Frontal cortex (tissue), 4 donors: ENCODE results near the gene SRSF6. TPM values are rescaled to one million over a fixed set of nuclear protein-coding genes. Genes with fewer than 3 reads are reported as not detected.
A peak's percentile ranks its signal among the peaks of the same experiment; 100 is the strongest.
"Not testable (repeated sequence)": the region's sequence is repeated elsewhere in the genome, so short reads cannot be mapped to it uniquely, and the experiment has no call there.

ENCODE experiments used
- DNase-seq, 2 donors: peaks; one replicate each; pipeline ENCODE4 v3.0.0; 2012; ENCODE audit warnings: low spot score in 2 of 2
- FAIRE-seq: peaks from 2 replicates; lab custom pipeline; 2012; peaks lifted over from hg19 to GRCh38; lab: Jason Lieb, UNC
- total RNA-seq: library from RNA; depleted of rRNA; stranded (reverse); fragments of >200 nt; gene quantifications from one replicate; pipeline ENCODE4 v1.2.3, GENCODE V29; 2014
- donor health status: control.
- donor health status: control.
- donor health status: control.

The SRSF6 gene
- 44.0 TPM for total RNA-seq

DNA sequence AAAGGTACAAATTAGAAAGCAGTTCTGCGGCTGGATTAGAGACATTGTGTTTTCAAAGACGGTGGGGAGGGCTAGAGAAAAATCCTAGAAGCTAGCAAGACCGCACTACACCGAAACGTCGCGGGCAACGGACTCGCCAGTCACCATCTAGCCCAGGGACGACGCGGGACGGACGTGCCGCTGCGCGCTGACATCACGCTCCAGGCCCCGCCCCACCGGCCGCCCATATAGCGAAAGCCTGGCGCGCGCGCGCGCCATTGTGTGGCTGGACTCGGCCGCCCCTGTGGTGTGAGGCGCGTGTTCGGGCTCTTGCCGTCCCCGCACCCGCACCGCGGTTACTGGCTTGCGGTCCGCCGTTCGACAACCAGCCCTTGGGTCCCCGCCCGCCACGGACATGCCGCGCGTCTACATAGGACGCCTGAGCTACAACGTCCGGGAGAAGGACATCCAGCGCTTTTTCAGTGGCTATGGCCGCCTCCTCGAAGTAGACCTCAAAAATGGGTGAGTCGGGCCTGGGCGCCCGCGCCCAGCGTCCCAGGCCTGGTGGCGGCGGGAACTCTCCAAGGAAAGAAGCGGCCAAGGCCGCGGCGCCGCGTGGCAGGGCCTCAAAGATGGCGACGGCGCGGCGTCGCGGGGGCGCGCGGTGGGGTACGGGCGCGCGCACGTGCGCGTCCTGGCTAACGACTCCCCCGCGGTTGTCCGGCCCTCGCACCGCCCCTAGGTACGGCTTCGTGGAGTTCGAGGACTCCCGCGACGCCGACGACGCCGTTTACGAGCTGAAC is at the start of gene SRSF6:
Gene SRSF6, plus strand, starts transcription at position 257 of the 782 bp plus-strand sequence. Its CDS starts 138 bp downstream, at position 395.
- no peak for FAIRE-seq
- peak; percentile 92 to 93 for DNase-seq

DNA sequence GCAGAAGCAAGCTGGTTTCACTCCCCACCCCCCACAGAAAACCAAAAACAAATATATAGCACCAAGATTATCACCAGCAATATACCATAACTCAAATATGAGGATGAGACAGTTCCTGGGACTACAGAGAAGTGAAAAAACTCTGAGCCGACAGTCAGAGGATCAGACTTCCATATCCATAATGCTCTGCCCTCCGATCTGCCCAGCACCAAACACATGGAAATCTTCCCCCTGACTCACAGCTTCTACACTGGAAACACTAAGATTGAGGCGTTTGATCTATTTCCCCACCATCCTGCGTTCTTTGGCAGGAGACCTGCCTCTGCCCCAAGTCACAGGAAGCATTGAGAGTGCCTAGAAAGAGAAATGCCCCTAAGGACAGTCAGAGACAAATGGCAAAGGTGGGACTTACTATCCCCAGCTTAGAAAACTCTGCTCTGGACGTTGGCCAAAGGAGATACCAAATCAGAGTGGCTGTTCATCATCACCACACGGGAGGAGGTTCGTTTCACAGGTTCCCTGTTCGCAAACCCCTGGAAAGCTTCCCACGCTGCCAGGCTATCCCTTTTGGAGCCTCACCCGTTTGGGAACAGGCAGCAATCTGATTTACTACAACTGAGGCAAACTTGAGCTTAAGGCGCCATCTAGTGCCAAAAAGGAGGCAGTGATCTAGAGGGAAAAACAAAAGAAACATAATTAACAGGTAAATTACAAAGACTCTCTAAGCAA is 48.7 kb upstream of the SRSF6 start:
- no peak for FAIRE-seq
- DNase-seq = no peak

DNA sequence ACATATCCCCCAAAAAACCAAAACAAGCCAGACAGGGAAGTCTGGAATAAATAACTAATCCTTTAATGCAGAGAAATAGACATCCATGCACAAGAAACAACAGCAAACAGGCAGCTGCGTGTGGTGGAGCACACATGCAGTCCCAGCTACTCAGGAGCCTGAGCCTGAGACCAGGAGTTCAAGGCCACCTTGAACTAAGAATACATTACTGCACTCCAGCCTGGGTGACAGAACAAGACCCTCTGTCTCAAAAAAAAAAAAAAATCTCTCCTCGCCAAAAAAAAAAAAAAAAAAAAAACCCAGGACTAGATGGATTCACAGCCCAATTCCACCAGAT is 48.2 kb upstream of the SRSF6 start:
- DNase-seq = no peak
- FAIRE-seq = no peak

DNA sequence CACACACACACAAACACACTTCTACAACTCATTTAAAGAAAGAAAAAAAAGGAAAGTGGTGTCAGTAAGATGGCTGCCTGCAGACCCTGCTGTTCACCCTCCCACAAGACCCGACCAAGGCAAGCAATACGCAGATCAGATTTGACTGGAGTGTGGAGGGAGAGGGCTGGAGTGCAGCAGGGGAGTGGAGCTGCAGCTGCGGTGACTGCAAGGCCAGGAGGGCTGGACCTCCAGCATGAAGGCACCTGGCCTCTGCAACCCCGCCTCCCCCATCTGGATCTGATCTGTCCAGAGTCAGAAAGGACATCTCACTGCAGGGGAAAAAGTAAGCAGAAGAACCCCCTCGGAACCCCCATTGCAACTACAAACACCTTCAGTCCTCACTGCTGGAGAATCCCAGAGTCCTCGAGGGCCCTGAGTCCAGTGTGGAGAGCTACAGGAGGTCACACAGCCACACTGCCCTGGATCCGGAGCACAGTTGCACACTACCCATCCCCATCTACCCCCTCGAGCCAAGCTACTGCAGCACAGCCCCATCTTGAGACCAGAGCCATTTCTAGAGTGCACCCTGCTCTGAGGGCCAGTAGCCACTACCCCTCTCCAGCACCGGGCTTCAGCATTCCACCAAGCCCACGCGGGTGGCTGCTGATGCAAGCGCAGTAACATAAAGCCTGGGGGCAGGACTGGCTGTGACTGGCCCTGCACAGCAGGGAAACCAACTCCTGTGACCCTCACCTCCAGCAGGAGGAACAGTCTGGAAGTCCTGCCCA is 41.9 kb upstream of the SRSF6 start:
- DNase-seq = no peak
- no peak for FAIRE-seq

DNA sequence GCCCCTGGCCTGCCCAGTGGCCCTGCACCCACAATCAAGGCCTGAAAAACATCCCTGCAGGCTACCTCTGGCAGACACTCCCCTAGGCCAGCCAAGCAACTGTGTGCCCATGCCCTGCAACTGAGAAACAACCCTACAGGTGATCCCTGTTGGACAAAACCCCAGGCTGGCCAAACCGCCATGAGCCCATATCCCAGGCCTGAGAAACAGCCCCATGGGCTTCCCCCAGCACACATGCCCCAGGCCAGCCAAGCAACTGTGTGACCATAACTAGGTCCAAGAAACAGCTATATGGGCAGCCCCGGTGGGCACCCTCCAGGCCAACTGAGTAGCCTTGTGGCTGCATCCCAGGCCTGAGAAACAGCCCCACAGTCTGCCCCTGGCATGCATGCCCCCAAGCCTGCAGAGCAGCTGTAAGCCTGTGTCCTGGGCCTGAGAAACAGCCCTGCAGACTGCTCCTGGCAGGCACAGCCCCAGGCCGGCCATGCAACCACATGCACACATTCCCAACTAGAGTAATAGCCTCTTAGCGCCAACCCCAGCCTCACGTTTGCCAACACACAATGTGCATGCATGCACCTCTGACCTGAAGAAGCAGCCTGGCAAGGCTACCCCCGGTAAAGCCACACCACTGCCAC is 41.0 kb upstream of the SRSF6 start:
- DNase-seq = no peak
- FAIRE-seq = no peak

DNA sequence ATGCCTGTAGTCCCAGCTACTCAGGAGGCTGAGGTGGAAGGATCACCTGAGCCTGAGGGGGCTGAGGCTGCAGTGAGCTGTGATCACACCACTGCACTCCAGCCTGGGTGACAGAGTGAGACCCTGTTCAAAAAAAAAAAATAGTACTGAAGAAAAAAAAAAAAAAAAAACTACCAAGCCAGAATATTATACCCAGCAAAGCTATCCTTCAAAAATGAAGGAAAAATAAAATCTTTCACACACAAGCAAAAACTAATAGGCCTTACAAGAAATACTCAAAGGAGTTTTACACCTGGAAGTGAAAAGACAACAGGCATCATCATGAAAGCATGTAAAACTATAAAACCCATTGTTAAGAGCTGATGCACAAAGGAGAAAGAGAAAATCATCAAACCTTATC is 37.5 kb upstream of the SRSF6 start:
- DNase-seq = no peak
- FAIRE-seq = no peak

DNA sequence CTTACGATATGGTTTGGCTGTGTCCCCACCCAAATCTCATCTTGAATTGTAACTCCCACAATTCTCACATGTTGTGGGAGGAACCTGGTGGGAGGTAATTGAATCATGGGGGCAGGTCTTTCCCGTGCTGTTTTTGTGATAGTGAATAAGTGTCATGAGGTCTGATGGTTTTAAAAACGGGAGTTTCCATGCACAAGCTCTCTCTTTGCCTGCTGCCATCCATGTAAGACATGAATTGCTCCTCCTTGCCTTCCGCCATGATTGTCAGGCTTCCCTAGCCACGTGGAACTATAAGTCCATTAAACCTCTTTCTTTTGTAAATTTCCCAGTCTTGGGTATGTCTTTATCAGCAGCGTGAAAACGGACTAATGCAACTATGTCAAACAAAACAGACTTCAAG is 36.8 kb upstream of the SRSF6 start:
- DNase-seq, FAIRE-seq: not testable (repeated sequence)

DNA sequence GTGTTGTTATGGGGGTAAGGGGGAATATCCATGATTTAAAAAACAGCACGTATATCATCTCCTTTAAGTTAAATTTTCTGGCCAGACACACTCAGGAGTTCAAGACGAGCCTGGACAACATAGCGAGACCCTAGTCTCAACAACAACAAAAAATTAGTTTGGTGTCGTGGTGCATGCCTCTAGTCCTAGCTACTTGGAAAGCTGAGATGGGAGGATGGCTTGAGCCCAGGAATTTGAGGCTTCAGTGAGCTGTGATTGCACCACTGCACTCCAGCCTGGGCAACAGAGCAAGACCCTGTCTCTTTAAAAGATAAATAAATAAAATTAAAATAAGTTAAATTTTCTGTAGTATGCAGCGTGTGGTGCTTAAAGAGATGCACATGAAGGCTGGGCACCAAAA is 31.5 kb upstream of the SRSF6 start:
- DNase-seq (no peak), FAIRE-seq (no peak)

DNA sequence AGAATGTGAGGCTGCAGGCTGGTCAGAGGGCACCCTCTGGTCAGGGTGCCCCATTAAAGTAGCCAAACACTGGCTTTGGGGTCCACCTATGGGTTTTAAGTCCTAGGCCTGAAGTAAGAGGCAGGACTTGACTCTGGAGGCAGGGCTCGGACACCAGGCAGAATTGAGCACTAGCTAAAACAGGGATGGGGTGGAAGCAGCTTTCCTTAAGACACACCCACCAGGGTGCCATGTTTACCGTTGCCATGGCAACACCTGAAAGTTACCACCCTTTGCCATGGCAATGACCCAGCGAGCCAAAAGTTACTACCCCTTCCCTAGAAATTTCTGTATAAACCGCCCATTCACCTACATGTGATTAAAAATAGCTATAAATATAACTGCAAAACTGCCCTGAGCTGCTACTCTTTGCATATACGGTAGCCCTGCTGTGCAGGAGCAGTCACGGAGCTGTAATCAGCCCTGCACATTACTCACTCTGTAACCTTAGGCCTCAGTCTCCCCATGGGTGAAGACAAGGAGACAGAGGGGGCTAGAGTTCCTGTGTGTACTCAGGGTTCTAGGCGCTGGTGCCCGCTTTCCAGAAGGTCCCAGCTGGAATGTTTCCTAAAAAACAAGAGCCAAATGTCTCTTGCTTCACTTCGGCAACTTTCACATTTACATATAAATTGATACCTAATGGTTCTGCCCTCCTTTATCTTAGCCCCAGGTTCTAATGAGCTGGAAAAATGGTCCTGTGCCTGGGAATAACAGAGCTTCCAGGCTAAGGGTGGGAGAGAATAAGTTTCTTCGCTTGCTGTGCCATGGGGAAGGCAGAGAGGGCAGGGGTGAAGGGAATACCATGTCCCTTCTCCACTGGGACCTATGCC is 27.2 kb upstream of the SRSF6 start:
- FAIRE-seq (no peak), DNase-seq (no peak)

DNA sequence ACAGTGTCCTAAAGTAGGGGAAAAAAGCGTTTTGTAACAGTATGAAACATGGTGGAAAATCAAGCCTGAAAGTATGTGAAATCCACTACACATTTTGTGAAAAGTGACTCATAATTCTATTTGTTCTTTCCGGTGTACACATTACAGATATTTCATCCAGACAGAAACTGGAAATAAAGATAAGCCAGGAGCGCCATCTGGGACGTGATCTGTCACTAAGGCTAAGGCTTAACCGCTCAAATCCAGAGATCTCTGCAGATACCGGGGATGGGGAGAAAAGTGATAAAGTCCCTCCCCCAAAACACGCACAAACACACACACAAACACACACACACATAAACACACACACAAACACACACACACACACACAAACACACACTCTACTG is 26.6 kb upstream of the SRSF6 start:
- no peak for FAIRE-seq
- DNase-seq = no peak

DNA sequence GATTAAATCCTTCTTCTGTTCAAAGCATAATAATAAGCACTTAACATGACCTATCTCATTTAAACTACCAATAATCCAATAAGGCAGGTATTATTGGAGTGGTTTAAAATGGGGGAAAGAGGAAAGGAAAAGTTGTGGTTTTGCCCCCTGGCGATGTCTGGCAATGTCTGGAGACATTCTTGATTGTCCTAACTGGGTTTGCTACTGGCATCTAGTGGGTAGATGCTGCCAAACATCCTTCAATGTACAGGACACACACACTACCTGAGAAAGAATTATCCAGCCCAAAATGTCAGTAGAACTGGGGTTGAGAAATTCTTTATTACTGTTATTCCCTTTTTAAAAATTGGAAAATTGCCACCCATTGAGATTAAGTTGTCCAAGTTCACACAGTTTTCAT is 25.2 kb upstream of the SRSF6 start:
- FAIRE-seq (no peak), DNase-seq (no peak)

DNA sequence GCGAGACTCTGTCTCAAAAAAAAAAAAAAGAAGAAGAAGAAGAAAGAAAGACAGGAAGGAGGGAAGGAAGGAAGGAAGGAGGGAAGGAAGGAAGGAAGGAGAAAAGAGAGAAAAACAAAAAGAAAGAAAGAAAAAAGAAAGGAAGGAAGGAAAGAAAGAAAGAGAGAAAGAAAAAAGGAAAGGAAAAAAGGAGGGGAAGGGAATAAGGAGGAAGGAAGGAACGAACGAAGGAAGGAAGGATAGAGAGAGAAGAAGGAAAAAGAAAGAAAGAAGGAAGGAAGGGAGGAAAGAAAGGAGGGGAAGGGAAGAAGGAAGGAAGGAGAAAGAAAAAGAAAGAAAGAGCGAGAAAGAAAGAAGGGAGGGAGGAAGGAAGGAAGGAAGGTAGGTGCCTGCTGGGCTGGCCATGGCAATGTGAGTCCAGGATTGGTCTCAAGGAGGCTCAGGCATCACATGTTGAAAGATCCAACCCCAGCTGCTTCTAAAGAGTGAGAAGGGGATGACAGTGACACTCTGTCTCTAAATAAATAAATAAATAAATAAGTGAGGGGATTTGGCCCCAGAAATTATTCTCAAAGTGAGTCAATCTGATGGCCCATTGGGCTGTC is 24.3 kb upstream of the SRSF6 start:
- FAIRE-seq = no peak
- DNase-seq = no peak

DNA sequence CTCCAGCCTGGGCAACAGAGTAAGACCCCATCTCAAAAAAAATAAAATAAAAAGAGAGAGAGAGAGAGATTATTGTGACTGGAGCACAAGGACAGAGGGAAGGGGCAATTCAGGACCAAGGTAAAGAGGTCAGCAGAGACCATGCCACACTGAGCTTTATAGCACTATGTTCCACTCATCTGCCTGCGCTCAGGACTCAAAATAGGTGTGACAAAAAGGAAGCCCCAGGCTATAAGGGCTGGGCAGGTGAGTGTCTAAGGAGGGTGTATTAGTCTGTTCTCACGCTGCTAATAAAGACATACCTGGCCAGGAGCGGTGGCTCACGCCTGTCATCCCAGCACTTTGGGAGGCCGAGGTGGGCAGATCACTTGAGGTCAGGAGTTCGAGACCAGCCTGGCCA is 23.1 kb upstream of the SRSF6 start:
- FAIRE-seq = no peak
- no peak for DNase-seq

DNA sequence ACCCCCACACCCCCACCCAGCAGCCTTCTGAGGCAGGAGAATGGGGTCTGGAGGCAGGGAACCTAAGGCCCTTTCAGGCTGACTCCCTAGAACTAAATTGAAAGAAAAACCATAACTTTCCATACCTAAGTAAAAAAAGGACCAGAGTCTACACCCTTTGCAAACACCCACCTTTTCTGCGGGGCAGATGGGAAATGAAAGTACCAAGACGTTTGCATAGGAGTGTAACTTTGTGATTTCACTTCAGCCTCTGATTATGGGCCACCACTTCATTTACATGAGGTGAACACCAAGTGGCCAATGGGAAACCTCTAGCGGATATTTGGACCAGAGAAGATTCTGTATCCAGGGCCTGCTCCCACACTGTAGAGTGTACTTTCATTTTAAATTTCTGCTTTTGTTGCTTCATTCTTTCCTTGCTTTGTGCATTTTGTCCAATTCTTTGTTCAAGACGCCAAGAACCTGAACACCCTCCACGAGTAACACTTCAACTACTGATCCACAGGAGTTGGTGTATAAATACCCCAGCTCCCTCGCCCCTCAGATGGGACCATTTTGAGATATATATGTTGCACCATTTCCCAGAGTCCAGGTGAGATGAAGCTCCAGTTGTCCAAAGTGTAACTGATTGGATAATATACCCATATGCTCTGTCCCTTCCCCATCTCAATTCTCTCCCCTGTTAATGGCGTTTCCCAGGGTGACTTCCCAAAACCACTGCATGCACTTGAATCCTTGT is 18.9 kb upstream of the SRSF6 start:
- FAIRE-seq = no peak
- DNase-seq = no peak

DNA sequence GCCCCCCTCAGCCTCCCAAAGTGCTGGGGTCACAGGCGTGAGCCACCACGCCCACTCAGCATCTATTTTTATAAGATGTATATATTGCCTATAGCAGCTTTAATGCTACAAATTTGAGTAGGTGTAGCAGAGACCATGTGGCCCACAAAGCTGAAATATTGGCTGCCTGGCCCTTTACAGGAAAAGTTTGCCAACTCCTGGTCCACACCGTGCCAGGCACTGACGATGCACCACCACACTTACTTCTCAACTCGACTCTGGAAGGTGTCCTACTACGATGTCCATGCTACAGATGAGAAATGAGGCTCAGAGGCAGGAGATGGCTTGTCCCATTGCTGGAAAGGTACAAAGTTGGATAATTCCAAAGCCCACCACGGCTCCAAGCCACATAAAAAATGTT is 17.2 kb upstream of the SRSF6 start:
- no peak for FAIRE-seq
- DNase-seq = no peak

DNA sequence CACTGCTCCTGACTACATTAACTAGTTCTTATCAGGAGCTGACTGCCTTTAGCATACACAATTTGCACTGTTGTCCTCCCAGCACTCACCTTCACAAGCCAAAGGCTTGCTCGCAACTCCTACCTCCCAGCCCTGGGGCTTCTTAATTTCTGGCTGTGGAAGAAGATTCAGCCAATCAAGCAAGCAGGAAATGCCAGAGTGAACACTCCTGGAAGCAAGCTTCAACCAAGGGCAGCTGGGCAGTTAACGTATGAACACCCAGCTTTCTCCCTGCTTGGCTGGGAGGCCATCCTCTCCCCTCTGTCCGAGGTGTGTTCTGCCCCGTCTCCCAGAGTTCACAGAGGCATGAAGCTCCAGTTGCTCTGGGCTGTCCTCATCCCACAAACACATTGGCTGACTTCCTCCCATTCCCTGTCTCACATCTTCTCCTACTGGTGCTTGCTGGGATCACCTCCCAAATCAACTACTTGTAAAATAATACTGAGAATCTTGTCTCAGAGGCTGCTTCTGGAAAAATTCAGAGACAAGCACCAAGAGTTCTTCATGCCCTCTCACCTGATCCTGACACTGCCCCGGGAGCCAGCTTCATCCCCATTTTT is 15.3 kb upstream of the SRSF6 start:
- FAIRE-seq = no peak
- DNase-seq = no peak

DNA sequence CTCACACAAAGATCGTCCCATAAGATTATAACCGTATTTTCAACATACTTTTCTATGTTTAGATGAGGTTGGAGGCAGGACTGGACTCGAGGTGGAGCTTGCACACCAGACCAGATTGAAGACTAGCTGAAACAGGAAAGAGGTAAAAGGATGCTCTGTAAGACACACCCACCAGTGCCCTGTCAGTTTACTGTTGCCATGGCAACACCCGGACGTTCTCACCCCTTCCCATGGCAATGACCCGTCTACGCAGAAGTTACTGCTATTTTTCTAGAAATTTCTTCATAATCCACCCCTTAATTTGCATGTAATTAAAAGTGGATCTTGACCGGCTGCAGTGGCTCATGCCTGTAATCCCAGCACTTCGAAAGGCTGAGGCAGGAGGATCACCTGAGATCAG is 13.6 kb upstream of the SRSF6 start:
- DNase-seq (no peak), FAIRE-seq (no peak)

DNA sequence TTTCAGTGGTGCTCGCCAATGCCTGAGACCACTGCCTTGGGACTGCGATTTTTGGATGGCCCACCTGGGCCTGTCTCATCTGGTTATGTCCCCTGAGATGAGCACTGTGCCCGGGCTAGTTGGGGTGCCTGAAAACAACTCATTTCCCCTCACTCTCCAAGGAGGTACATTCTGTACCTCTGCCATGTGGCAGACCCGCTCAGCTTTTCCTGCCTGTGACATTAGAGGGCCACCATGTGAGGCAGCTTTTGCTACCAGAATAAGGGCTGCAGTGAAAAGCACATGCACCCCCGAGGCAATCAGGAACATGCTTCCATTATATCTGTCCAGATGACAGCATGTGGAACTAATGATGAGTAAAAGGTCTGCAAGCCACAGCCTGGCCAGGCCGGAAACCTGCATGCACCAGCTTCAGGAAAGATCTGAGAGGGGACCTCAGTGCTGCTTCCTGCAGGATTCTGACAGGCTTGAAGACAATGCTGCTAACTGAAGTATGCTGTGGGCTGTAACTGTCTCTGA is 11.3 kb upstream of the SRSF6 start:
- DNase-seq (no peak), FAIRE-seq (no peak)
